Measurements from ENCODE around the gene PDGFB. TPM values are rescaled to one million over a fixed set of nuclear protein-coding genes. Genes with fewer than 3 reads are reported as not detected.

The PDGFB gene
- total and polyA plus RNA-seq, 8 donors: 2.7 to 12.1 (median 4.4) TPM

DNA sequence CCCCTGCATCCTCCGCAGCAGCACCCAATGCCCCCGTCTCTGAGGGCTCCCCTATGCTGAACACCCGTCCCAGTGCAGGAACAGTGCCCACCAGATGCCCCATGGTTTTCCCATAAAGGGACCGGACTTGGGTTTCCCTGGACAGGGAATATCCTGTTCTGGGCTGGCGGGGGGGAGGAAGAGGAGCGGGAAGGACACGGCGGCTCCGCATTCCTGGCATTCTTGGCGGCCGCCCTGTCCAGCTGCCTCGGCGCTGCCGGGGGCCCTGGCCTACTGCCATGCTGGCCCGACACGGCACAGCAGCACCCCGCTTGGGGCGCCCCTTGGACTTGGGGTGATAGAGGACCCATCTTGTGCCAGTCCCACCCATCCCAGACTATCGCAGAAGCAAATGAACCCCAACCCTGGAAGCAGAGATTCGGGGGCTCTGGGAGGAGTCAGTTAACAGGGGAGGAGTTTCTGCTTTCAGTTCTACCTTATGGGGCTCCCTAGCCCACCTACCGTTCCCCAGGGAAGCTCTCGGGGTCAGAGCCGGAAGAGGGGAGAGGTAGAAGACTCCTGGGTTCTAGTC, 68.6 kb downstream of the PDGFB start:
- peak; percentile 36 to 74 (median 59) for ATAC-seq
- no peaks in the 10 kb centered on the region for H3K36me3 ChIP-seq
- intact Hi-C loops (cut with DNase I): loop anchor here (10.0 kb wide), 3 partner anchors 59 to 349 kb away; partner anchors contain the start of gene ATF4 (in 1 of the 3)
- peak in 5 of 6 donors; percentile 45 to 88 (median 73) for DNase-seq
- TF ChIP-seq, protein P1, sequence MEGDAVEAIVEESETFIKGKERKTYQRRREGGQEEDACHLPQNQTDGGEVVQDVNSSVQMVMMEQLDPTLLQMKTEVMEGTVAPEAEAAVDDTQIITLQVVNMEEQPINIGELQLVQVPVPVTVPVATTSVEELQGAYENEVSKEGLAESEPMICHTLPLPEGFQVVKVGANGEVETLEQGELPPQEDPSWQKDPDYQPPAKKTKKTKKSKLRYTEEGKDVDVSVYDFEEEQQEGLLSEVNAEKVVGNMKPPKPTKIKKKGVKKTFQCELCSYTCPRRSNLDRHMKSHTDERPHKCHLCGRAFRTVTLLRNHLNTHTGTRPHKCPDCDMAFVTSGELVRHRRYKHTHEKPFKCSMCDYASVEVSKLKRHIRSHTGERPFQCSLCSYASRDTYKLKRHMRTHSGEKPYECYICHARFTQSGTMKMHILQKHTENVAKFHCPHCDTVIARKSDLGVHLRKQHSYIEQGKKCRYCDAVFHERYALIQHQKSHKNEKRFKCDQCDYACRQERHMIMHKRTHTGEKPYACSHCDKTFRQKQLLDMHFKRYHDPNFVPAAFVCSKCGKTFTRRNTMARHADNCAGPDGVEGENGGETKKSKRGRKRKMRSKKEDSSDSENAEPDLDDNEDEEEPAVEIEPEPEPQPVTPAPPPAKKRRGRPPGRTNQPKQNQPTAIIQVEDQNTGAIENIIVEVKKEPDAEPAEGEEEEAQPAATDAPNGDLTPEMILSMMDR (IDR thresholded peaks at IDR 0.05): no peak
- no peak overlapping the region for H3K4me3 ChIP-seq
- WGBS, 2 donors: 43 to 53% methylated on average over 22 to 23 of the region's 23 CpGs
- peaks cover 8 to 12% (median 10%) of the 10 kb centered on the region in 3 donors for H3K4me1 ChIP-seq
- FAIRE-seq: no peak
- H3K27me3 ChIP-seq: no peaks in the 10 kb centered on the region
- no peaks in the 10 kb centered on the region for H3K9me3 ChIP-seq
- H3K27ac ChIP-seq: peak overlapping the region; percentile 52 to 64 (median 62)

DNA sequence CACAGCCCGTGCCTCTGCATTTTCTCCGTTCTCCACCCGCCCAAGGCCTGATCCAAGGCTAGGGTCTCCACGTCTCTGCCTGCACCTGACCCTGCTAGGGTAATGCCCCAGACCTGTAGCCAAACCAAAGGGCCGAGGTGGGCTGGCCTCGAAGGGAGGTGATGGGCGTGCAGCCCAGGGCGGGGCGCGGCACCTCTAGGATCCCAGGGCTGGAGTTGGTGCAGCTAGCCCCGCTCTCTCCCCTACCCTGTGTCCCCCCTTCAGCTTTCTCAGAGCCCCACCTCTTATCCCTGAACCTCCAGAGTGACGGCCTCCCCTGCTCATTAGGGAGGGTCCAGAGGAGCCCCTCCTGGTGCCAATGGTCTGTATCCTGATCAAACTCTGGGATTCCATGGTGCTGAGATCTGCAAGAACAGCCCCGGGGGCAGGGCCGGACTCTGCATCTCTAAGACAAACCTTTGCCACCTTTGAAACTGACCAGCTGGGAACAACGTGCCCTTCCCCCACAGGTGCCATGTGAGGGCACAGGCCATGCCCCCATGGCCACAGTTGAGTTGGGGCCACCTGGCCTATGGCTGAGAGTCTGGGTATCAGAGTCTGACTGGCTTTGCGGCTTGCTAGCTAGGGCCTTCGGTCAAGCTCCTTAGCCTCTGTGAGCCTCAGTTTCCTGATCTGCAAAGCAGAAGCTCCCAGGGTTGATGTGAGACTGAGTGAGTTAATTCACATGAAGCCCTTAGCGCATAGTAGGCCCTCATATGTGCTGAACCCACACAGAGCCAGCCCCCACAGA, 69.2 kb downstream of the PDGFB start:
- Histone ChIP-seq H3K27ac (peak overlapping the region; percentile 61 to 80 (median 63)), H3K36me3 (no peaks in the 10 kb centered on the region), H3K9me3 (no peaks in the 10 kb centered on the region), H3K4me3 (no peak overlapping the region), H3K4me1 (peaks cover 8 to 15% (median 14%) of the 10 kb centered on the region in 3 donors), H3K27me3 (no peaks in the 10 kb centered on the region)
- DNase-seq (peak in 1 of 6 donors; percentile 17), FAIRE-seq (no peak), ATAC-seq (no peak)
- 77 to 80% methylated on average over 15 to 18 of the region's 18 CpGs for WGBS, 2 donors
- intact Hi-C loops (cut with DNase I): loop anchor here (10.0 kb wide), 3 partner anchors 59 to 349 kb away; partner anchors contain the start of gene ATF4 (in 1 of the 3)
- TF ChIP-seq, protein P1 (IDR thresholded peaks at IDR 0.05): no peak

DNA sequence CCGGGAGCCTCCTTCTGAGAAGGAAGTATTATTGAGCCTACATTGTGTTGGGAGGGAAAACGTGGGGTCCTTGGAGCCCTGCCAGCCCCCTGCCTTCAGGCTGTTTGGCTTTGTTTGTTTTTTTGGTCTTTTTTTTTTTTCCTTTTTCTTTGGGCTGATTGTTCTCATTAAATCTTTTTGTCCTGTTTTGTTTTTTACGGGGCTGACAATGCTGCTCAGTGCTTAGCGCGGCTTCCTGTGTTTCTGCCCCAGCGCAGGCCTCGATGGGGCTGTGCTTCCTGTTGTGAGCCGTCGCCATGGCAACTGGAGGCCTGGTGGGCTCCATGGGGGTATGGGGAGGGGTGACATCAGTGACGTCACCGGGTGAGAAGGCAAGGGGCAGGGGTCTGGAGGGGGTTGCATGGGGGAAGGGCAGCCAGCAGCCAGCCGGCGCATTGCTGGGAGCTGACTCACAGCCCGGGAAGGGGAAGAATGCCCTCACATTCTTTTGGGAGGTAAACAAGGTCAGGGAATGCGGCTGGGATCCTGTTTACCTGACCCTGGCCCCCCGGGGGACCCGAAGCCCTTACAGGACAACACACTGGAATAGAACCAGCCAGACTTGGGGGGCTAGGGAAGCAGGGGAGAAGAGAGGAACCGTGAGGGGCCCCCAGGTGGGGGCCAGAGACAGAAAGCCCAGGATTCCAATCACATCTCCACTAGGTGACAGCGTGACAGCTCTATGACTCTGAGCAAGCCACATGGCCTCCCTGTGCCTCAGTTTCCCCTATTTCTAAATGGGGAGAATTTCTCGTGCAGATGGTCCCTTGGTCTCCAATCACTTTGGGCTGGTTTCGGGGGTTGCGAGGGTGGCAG, 70.1 kb downstream of the PDGFB start:
- FAIRE-seq (no peak), ATAC-seq (peak; percentile 46 to 64 (median 56)), DNase-seq (peak in 5 of 6 donors; percentile 58 to 84 (median 68))
- intact Hi-C loops (cut with DNase I): loop anchor here (10.0 kb wide), 3 partner anchors 60 to 350 kb away; partner anchors contain the start of gene ATF4 (in 1 of the 3)
- Histone ChIP-seq H3K36me3 (no peaks in the 10 kb centered on the region), H3K27ac (peak overlapping the region; percentile 61 to 80 (median 63)), H3K4me1 (peaks cover 8 to 15% (median 14%) of the 10 kb centered on the region in 3 donors), H3K4me3 (no peak overlapping the region), H3K27me3 (no peaks in the 10 kb centered on the region), H3K9me3 (no peaks in the 10 kb centered on the region)
- WGBS, 2 donors: 40 to 42% methylated on average over 21 to 22 of the region's 22 CpGs
- TF ChIP-seq, protein P1 (IDR thresholded peaks at IDR 0.05): no peak

DNA sequence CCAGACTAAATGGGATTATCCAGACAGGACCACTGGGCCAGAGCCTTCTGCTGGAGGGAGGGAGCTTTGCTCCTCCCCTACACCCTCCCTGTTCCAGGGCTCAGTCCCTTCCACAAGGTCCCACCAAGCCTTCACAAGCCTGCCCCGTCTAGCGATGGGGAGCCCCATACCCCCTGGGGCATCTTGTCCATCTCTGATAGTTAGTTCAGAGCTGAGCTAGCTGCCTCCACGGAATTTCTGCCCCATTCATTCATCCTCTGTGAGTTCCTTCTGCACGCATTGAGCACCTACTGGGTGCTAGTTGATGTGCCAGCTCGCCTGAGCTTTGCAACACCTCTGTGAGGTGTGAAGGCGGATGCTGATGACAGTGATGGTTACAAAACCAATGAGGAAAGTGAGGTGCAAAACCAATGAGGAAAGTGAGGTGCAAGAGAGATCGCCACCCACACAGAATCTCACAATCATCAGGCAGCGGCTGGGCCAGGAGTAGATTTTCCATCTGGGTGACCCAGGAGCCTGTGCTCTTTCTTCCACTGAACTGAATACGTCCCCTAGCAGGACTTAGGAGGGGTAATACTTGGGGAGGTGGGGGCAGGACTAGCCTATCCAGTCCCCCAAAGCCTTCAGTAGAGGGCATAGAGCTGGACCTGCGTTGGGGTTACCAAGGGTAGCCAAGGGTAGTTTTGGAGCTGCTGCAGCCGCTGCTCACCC, 70.8 kb downstream of the PDGFB start:
- intact Hi-C loops (cut with DNase I): loop anchor here (10.0 kb wide), 3 partner anchors 61 to 351 kb away; partner anchors contain the start of gene ATF4 (in 1 of the 3)
- ATAC-seq: no peak
- peak overlapping the region; percentile 50 to 80 (median 62) for H3K27ac ChIP-seq
- H3K4me1 ChIP-seq: peaks cover 8 to 15% (median 14%) of the 10 kb centered on the region in 3 donors
- H3K36me3 ChIP-seq: no peaks in the 10 kb centered on the region
- no peak overlapping the region for H3K4me3 ChIP-seq
- WGBS, 2 donors: 76% methylated on average over 11 of the region's 11 CpGs
- TF ChIP-seq, protein P1 (IDR thresholded peaks at IDR 0.05): no peak
- H3K27me3 ChIP-seq: no peaks in the 10 kb centered on the region
- DNase-seq: no peak
- FAIRE-seq: no peak
- no peaks in the 10 kb centered on the region for H3K9me3 ChIP-seq
